ENCODE results near the gene ZFP1.

- TF ChIP-seq EZH2phosphoT487 (IDR thresholded peaks at IDR 0.05; ENCODE audit: insufficient read depth, low read depth) = no peak
- no peak for TF ChIP-seq EZH2 (IDR thresholded peaks at IDR 0.05; ENCODE audit: insufficient read depth, poor library complexity, severe bottlenecking)
These were observed 32.0 kb upstream of the ZFP1 start, which contains the start of gene LDHD for GRCh38 chr16:75116081-75116910.
